ENCODE results near the gene CACNG6.

Gene CACNG6

DNA sequence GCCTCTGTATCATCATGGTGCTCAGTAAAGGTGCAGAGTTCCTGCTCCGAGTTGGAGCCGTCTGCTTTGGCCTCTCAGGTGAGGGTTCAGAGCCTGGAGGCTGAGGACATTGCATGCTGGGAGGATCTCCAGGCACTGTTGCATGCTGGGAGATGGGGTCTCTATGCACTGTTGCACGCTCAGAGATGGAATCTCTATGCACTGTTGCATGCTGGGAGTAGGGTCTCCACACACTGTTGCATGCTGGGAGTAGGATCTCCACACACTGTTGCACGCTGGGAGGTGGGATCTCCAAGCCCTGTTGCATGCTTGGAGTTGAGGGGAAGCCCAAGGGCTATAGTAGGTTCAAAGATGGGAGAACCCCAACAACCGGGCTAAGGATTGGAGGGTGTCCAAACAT lies 8.3 kb downstream of the CACNG6 start:
- Histone ChIP-seq H4K20me1 (ENCODE audit: insufficient read depth, low read length) (no peaks in the 10 kb centered on the region), H2AFZ (ENCODE audit: low read length) (no peak overlapping the region), H3F3A (ENCODE audit: insufficient read depth, low read length) (no peaks in the 10 kb centered on the region), H3K9me2 (ENCODE audit: low read depth, low read length) (no peaks in the 10 kb centered on the region), H3K79me2 (ENCODE audit: insufficient read depth, low read length) (no peaks in the 10 kb centered on the region), H3K36me3 (ENCODE audit: insufficient read depth, low read length) (no peaks in the 10 kb centered on the region), H3K4me1 (ENCODE audit: insufficient read depth, low read length, severe bottlenecking) (no peaks in the 10 kb centered on the region), H3K27ac (ENCODE audit: low read depth, low read length, poor library complexity, severe bottlenecking) (no peak overlapping the region), H3K9ac (ENCODE audit: low read length) (no peak overlapping the region), H3K4me3 (ENCODE audit: low read depth, low read length, poor library complexity, severe bottlenecking) (no peak overlapping the region), H3K4me2 (ENCODE audit: low read length) (no peak overlapping the region), H3K9me3 (ENCODE audit: low read length) (no peaks in the 10 kb centered on the region), H3K27me3 (ENCODE audit: insufficient read depth, low read length) (no peaks in the 10 kb centered on the region; the same call in 1 of the 2 replicates)
- no peak for TF ChIP-seq EZH2 (IDR thresholded peaks at IDR 0.05; ENCODE audit: borderline replicate concordance, low read length)
- TF ChIP-seq, protein P1, sequence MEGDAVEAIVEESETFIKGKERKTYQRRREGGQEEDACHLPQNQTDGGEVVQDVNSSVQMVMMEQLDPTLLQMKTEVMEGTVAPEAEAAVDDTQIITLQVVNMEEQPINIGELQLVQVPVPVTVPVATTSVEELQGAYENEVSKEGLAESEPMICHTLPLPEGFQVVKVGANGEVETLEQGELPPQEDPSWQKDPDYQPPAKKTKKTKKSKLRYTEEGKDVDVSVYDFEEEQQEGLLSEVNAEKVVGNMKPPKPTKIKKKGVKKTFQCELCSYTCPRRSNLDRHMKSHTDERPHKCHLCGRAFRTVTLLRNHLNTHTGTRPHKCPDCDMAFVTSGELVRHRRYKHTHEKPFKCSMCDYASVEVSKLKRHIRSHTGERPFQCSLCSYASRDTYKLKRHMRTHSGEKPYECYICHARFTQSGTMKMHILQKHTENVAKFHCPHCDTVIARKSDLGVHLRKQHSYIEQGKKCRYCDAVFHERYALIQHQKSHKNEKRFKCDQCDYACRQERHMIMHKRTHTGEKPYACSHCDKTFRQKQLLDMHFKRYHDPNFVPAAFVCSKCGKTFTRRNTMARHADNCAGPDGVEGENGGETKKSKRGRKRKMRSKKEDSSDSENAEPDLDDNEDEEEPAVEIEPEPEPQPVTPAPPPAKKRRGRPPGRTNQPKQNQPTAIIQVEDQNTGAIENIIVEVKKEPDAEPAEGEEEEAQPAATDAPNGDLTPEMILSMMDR (IDR thresholded peaks at IDR 0.05; ENCODE audit: low read length): no peak

DNA sequence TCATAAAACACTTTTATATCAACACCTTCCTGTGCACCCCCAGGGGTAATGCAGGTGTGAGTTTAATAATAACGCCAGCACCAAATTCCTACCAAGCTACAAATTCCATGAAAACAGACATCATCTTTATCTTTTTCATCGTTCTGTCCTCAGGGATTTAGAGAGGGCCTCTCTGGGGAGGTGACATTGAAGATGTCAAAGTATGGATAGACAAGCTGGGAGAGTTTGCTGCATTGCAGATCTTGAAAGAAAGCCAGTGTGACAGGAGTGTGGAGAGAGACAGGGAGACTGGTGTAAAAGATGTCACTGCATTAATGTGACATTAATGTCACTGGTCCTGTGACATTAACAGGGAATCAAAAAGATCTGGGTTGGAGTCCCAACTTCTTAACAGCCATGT lies 10.1 kb downstream of the CACNG6 start:
- H3F3A ChIP-seq (ENCODE audit: insufficient read depth, low read length): no peaks in the 10 kb centered on the region
- H3K9me3 ChIP-seq (ENCODE audit: low read length): no peaks in the 10 kb centered on the region
- no peaks in the 10 kb centered on the region for H3K36me3 ChIP-seq (ENCODE audit: insufficient read depth, low read length)
- H3K27ac ChIP-seq (ENCODE audit: low read depth, low read length, poor library complexity, severe bottlenecking): no peak overlapping the region
- H3K4me3 ChIP-seq (ENCODE audit: low read depth, low read length, poor library complexity, severe bottlenecking): no peak overlapping the region
- H3K27me3 ChIP-seq (ENCODE audit: insufficient read depth, low read length): no peaks in the 10 kb centered on the region; the same call in 1 of the 2 replicates
- no peak overlapping the region for H3K4me2 ChIP-seq (ENCODE audit: low read length)
- no peaks in the 10 kb centered on the region for H3K79me2 ChIP-seq (ENCODE audit: insufficient read depth, low read length)
- no peak for TF ChIP-seq EZH2 (IDR thresholded peaks at IDR 0.05; ENCODE audit: borderline replicate concordance, low read length)
- TF ChIP-seq, protein P1 (IDR thresholded peaks at IDR 0.05; ENCODE audit: low read length): no peak
- no peaks in the 10 kb centered on the region for H3K4me1 ChIP-seq (ENCODE audit: insufficient read depth, low read length, severe bottlenecking)
- no peak overlapping the region for H2AFZ ChIP-seq (ENCODE audit: low read length)
- H4K20me1 ChIP-seq (ENCODE audit: insufficient read depth, low read length): no peaks in the 10 kb centered on the region
- H3K9ac ChIP-seq (ENCODE audit: low read length): no peak overlapping the region
- H3K9me2 ChIP-seq (ENCODE audit: low read depth, low read length): no peaks in the 10 kb centered on the region

DNA sequence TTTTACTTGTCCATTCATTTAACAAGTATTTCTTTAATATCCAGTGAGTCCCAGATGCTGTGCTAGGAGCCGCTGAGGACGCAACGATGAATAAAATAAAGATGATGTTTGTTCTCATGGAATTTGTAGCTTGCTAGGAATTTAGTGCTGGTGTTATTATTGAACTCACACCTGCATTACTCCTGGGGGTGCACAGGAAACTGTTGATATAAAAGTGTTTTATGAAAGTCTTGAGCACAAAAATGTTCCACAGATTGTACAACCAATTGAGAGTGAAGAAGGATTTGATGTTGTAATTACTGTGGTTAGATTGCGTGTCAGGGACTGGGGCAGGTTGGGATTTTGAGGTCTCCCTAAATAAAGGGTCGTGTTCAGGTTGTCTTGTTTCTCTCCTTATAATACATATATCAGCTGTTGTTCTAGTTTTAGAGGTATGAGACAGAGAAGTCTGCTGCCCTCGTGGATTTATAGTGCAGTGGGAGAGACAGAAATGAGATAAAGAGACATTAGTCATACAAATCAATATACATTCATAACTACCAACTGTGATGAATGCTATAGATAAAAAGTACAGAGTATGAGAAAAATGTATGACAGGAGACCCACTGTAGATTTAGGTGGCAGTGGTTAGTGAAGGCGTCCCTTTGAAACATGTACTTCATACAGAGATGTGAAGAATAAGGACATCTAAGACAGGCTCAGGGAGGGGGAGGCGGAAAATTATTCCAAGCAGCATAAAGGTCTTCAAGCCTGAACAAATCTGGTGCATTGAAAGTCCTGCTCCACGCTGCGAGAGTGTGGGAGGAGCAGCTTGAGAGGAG lies 11.3 kb downstream of the CACNG6 start:
- Histone ChIP-seq H3K9me2 (ENCODE audit: low read depth, low read length) (no peaks in the 10 kb centered on the region), H3K4me2 (ENCODE audit: low read length) (no peak overlapping the region), H3F3A (ENCODE audit: insufficient read depth, low read length) (no peaks in the 10 kb centered on the region), H3K79me2 (ENCODE audit: insufficient read depth, low read length) (no peaks in the 10 kb centered on the region), H2AFZ (ENCODE audit: low read length) (no peak overlapping the region), H3K9ac (ENCODE audit: low read length) (no peak overlapping the region), H3K27me3 (ENCODE audit: insufficient read depth, low read length) (no peaks in the 10 kb centered on the region; the same call in 1 of the 2 replicates), H3K4me1 (ENCODE audit: insufficient read depth, low read length, severe bottlenecking) (no peaks in the 10 kb centered on the region), H3K9me3 (ENCODE audit: low read length) (no peaks in the 10 kb centered on the region), H4K20me1 (ENCODE audit: insufficient read depth, low read length) (no peaks in the 10 kb centered on the region), H3K36me3 (ENCODE audit: insufficient read depth, low read length) (no peaks in the 10 kb centered on the region), H3K27ac (ENCODE audit: low read depth, low read length, poor library complexity, severe bottlenecking) (no peak overlapping the region), H3K4me3 (ENCODE audit: low read depth, low read length, poor library complexity, severe bottlenecking) (no peak overlapping the region)
- TF ChIP-seq, protein P1 (IDR thresholded peaks at IDR 0.05; ENCODE audit: low read length): no peak
- no peak for TF ChIP-seq EZH2 (IDR thresholded peaks at IDR 0.05; ENCODE audit: borderline replicate concordance, low read length)

Measured in OCI-LY1 (cell line).